ENCODE data around the gene AXL. TPM values are rescaled to one million over a fixed set of nuclear protein-coding genes. Genes with fewer than 3 reads are reported as not detected.

Gene AXL
- total and polyA plus RNA-seq, 9 donors, result 18.1 to 67.7 (median 35.7) TPM

DNA sequence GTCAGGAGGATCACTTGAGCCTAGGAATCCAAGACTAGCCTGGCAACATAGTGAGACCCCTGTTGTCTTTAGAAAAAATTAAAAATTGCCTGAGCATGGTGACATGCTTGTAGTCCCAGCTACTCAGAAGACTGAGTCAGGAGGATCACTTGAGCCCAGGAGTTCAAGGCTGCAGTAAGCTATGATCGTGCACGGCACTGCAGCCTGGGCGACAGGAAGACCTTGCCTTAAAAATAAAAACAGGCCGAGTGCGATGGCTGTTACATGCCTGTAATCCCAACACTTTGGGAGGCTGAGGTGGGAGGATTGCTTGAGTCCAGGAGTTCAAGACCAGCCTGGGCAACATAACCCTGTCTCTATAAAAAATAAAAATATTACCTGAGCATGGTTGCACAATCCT, 50.5 kb downstream of the AXL start:
- Histone ChIP-seq H3K27me3 (no peaks in the 10 kb centered on the region), H3K27ac (no peak overlapping the region), H3K9me3 (no peaks in the 10 kb centered on the region), H3K36me3 (no peaks in the 10 kb centered on the region), H3K4me3 (no peak overlapping the region), H3K4me1 (ENCODE audit: insufficient read depth) (peaks cover 3% of the 10 kb centered on the region)
- 77 to 82% (median 79%) methylated on average over 5 of the region's 5 CpGs for WGBS, 3 donors
- intact Hi-C loops (cut with DNase I), result loop anchor here in 2 of 4 donors (5.0 to 10.0 kb wide), 3 partner anchors 38 to 607 kb away; no protein-coding TSS in a partner anchor
- no peak for DNase-seq
- TF ChIP-seq, protein P1, sequence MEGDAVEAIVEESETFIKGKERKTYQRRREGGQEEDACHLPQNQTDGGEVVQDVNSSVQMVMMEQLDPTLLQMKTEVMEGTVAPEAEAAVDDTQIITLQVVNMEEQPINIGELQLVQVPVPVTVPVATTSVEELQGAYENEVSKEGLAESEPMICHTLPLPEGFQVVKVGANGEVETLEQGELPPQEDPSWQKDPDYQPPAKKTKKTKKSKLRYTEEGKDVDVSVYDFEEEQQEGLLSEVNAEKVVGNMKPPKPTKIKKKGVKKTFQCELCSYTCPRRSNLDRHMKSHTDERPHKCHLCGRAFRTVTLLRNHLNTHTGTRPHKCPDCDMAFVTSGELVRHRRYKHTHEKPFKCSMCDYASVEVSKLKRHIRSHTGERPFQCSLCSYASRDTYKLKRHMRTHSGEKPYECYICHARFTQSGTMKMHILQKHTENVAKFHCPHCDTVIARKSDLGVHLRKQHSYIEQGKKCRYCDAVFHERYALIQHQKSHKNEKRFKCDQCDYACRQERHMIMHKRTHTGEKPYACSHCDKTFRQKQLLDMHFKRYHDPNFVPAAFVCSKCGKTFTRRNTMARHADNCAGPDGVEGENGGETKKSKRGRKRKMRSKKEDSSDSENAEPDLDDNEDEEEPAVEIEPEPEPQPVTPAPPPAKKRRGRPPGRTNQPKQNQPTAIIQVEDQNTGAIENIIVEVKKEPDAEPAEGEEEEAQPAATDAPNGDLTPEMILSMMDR (IDR thresholded peaks at IDR 0.05), result no peak
- TF ChIP-seq EP300 (IDR thresholded peaks at IDR 0.05) (no peak), POLR2A (IDR thresholded peaks at IDR 0.05) (no peak)

DNA sequence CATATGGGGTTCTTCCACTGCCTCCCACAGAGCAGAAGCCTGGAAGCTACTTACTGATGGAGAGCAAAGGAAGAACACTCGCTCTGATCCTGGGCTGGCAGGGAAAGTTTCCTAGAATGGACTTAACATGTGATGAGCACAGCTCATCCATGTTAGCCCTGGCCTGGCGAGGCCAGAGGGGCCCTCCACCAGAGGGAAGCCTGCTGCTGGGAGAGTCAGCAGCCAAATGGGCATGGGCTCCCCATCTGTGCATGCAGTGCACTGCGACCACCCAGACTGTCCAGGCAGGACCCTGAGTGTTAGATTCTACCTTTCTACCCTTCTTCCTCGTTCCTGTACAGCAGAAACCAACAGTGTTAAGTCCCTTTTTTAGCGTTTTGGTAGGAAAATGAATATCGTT, 54.1 kb downstream of the AXL start:
- no peak overlapping the region for H3K4me3 ChIP-seq
- no peak for TF ChIP-seq EP300 (IDR thresholded peaks at IDR 0.05)
- H3K27ac ChIP-seq, result no peak overlapping the region
- no peaks in the 10 kb centered on the region for H3K27me3 ChIP-seq
- H3K36me3 ChIP-seq, result no peaks in the 10 kb centered on the region
- intact Hi-C loops (cut with DNase I), result no loop called here
- H3K4me1 ChIP-seq (ENCODE audit: insufficient read depth), result no peaks in the 10 kb centered on the region
- WGBS, 3 donors, result 81 to 87% (median 82%) methylated on average over 6 of the region's 6 CpGs
- H3K9me3 ChIP-seq, result no peaks in the 10 kb centered on the region
- peak in 1 of 5 donors; percentile 6 for DNase-seq

DNA sequence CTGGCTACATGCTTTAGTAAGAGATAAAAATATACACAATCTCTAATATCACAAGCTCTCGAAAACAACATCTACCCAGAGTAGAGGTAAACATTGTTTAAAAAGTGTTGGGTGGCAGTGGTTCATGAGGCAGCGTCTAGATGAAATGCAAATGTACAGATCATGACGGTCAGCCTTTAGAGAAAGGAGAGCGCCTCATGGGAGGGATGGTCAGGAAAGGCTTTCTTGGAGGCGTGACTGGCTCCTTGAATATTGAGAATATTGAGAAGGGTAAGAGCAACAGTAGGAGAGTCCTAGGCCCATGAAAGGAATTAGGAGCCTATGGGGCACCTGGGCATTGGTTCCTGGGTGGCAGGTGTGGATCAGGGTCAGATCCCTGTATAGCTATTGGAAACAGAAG, 55.8 kb downstream of the AXL start:
- no peak overlapping the region for H3K27ac ChIP-seq
- intact Hi-C loops (cut with DNase I), result no loop called here
- 86 to 95% (median 90%) methylated on average over 5 of the region's 5 CpGs for WGBS, 3 donors
- DNase-seq, result no peak
- H3K9me3 ChIP-seq, result no peaks in the 10 kb centered on the region
- TF ChIP-seq POLR2A (IDR thresholded peaks at IDR 0.05), result no peak
- TF ChIP-seq, protein P1 (IDR thresholded peaks at IDR 0.05), result no peak
- no peak for TF ChIP-seq EP300 (IDR thresholded peaks at IDR 0.05)
- no peaks in the 10 kb centered on the region for H3K36me3 ChIP-seq
- H3K4me1 ChIP-seq (ENCODE audit: insufficient read depth), result no peaks in the 10 kb centered on the region
- no peaks in the 10 kb centered on the region for H3K27me3 ChIP-seq
- H3K4me3 ChIP-seq, result no peak overlapping the region

DNA sequence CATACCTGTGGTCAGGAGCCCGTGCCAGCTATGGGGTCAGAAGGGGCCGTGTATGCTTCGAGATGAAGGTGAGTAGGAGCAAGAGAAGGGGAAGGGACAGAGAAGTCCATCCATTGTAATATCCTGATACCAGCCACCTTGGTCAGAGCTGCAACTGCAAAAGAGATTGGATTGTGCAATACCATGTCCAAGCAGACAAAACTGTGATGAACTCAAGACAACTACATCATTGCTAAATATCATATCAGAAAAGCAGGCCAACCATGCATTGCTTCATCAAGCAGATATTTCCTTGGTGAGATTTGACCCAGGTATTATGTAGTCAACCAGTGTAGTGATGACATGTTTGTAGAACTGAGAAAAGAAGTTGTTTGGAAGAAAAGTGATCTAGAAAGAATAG, 57.2 kb downstream of the AXL start:
- Histone ChIP-seq H3K4me3 (no peak overlapping the region), H3K27ac (no peak overlapping the region), H3K27me3 (no peaks in the 10 kb centered on the region), H3K4me1 (ENCODE audit: insufficient read depth) (no peaks in the 10 kb centered on the region), H3K9me3 (no peaks in the 10 kb centered on the region), H3K36me3 (no peaks in the 10 kb centered on the region)
- TF ChIP-seq POLR2A (IDR thresholded peaks at IDR 0.05) (no peak), EP300 (IDR thresholded peaks at IDR 0.05) (no peak)
- TF ChIP-seq, protein P1 (IDR thresholded peaks at IDR 0.05), result no peak
- intact Hi-C loops (cut with DNase I), result no loop called here
- DNase-seq, result no peak
- WGBS, 3 donors, result 36 to 61% (median 43%) methylated on average over 3 of the region's 3 CpGs

DNA sequence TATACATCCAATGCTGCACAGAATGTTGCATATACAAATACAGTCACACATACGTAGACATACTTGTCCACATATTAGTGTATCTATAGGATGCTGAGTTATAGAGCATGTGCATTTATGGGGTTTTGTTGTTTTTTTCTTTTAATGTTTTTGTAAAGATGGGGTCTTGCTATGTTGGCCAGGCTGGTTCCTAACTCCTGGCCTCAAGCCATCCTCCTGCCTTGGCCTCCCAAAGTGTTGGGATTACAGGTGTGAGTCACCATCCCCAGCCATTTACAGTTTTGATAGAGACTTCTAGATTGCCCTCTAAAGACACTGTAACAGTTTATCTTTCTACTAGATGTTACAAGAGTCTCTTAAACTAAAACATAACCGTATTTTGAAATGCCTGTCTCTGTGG, 59.5 kb downstream of the AXL start:
- WGBS, 3 donors, result 90 to 97% (median 94%) methylated on average over 2 of the region's 2 CpGs
- TF ChIP-seq EP300 (IDR thresholded peaks at IDR 0.05), result no peak
- TF ChIP-seq, protein P1 (IDR thresholded peaks at IDR 0.05), result no peak
- no peak for TF ChIP-seq POLR2A (IDR thresholded peaks at IDR 0.05)
- intact Hi-C loops (cut with DNase I), result no loop called here
- Histone ChIP-seq H3K36me3 (no peaks in the 10 kb centered on the region), H3K4me3 (no peak overlapping the region), H3K9me3 (no peaks in the 10 kb centered on the region), H3K27ac (no peak overlapping the region), H3K27me3 (no peaks in the 10 kb centered on the region), H3K4me1 (ENCODE audit: insufficient read depth) (no peaks in the 10 kb centered on the region)
- DNase-seq, result no peak
